A673 (cell line): ENCODE data around the gene CDYL. TPM values are rescaled to one million over a fixed set of nuclear protein-coding genes. Genes with fewer than 3 reads are reported as not detected.

ENCODE experiments used
- BruUV-seq: library from RNA; stranded (reverse); fragments of 400-500 nt; replicated peaks from 2 replicates; lab custom pipeline; 2021; lab: Mats Ljungman, UMichigan
- CTCF ChIA-PET: fragments of 300-600 bp; sonication (Branson Sonifier 250); formaldehyde crosslinking; loops from one replicate; lab custom pipeline; 2022; ENCODE audit warnings: antibody characterized with exemption; lab: Charles Lee
- POLR2A ChIA-PET: fragments of 300-600 bp; sonication (Branson Sonifier 250); formaldehyde crosslinking; loops from one replicate; lab custom pipeline; 2022; ENCODE audit warnings: antibody characterized with exemption; ENCODE audit not compliant: low non-redundant PET; lab: Charles Lee
- DNase-seq: peaks from one replicate; pipeline ENCODE4 v3.0.0-alpha.2; 2015; ENCODE audit warnings: low spot score
- H3K27ac ChIP-seq: fragments of 200-600 bp; sonication (generic); 2 replicates; pipeline ENCODE4 v1.5.1; 2016; ENCODE audit warnings: mixed run types, low read depth, mild to moderate bottlenecking, mixed read lengths, antibody characterized with exemption, low read length; ENCODE audit not compliant: poor library complexity, severe bottlenecking
- H3K27me3 ChIP-seq: fragments of 200-600 bp; sonication (generic); replicated peaks from 2 replicates; pipeline ENCODE4 v1.6.1; 2017; ENCODE audit warnings: mixed run types, low read depth, mild to moderate bottlenecking, mixed read lengths, antibody characterized with exemption, low read length; ENCODE audit not compliant: insufficient read depth, poor library complexity
- H3K36me3 ChIP-seq: fragments of 200-600 bp; sonication (generic); 2 replicates; pipeline ENCODE4 v1.6.1; 2016; ENCODE audit warnings: mixed run types, mild to moderate bottlenecking, mixed read lengths, antibody characterized with exemption, low read length; ENCODE audit not compliant: insufficient read depth, poor library complexity, severe bottlenecking
- H3K4me1 ChIP-seq: fragments of 200-600 bp; sonication (generic); 2 replicates; pipeline ENCODE4 v1.6.1; 2017; ENCODE audit warnings: mixed run types, mild to moderate bottlenecking, mixed read lengths, antibody characterized with exemption, low read length; ENCODE audit not compliant: insufficient read depth, poor library complexity, severe bottlenecking
- H3K4me3 ChIP-seq: fragments of 200-600 bp; sonication (generic); 2 replicates; pipeline ENCODE4 v1.5.1; 2016; ENCODE audit warnings: low read depth, mixed run types, mild to moderate bottlenecking, mixed read lengths, low read length; ENCODE audit not compliant: poor library complexity, severe bottlenecking
- H3K9me3 ChIP-seq: fragments of 200-600 bp; sonication (generic); 2 replicates; pipeline ENCODE4 v1.6.1; 2016; ENCODE audit warnings: mixed run types, low read depth, mild to moderate bottlenecking, mixed read lengths, antibody characterized with exemption, low read length; ENCODE audit not compliant: poor library complexity, severe bottlenecking
- CTCF ChIP-seq: fragments of 300-800, 200-600 bp; sonication (generic); conservative IDR thresholded peaks from 2 replicates; pipeline ENCODE4 v1.5.1; 2017; ENCODE audit warnings: low read depth, mild to moderate bottlenecking, antibody characterized with exemption, low read length, moderate library complexity, mixed read lengths
- EZH2 ChIP-seq: fragments of 200-600 bp; sonication (generic); IDR thresholded peaks from 2 replicates; pipeline ENCODE4 v1.6.1; 2017; ENCODE audit warnings: borderline replicate concordance, low read depth, mild to moderate bottlenecking, mixed read lengths, antibody characterized with exemption, low read length; ENCODE audit not compliant: poor library complexity, severe bottlenecking
- intact Hi-C: fragments of 100-400 bp; cut with micrococcal nuclease; formaldehyde crosslinking; loops from one replicate; pipeline ENCODE4 v1.10.0; 2022; ENCODE audit not compliant: unreplicated experiment
- total RNA-seq: library from RNA; stranded (reverse); gene quantifications from 2 replicates; pipeline ENCODE4 v1.2.3, GENCODE V29; 2021

Gene CDYL
- total RNA-seq, 1 experiment from 2014 or later: 57.6 TPM

GRCh38 chr6:4751823-4752464 is 24.3 kb upstream of the CDYL start:
- ChIA-PET CTCF (no interaction called here), POLR2A (no interaction called here)
- no TSS peak for BruUV-seq
- Histone ChIP-seq H3K27me3 (no peaks in the 10 kb centered on the region), H3K4me1 (no peaks in the 10 kb centered on the region), H3K4me3 (no peak overlapping the region), H3K9me3 (no peaks in the 10 kb centered on the region), H3K27ac (no peak overlapping the region), H3K36me3 (no peaks in the 10 kb centered on the region)
- TF ChIP-seq EZH2: no peak
- no peak for TF ChIP-seq CTCF
- intact Hi-C loops: no loop called here
- DNase-seq: no peak

GRCh38 chr6:4756247-4756646 is 20.0 kb upstream of the CDYL start:
- H3K27me3 ChIP-seq: no peaks in the 10 kb centered on the region
- H3K9me3 ChIP-seq: no peaks in the 10 kb centered on the region
- POLR2A ChIA-PET: no interaction called here
- no TSS peak for BruUV-seq
- DNase-seq: no peak
- CTCF ChIA-PET: no interaction called here
- H3K4me3 ChIP-seq: no peak overlapping the region
- H3K4me1 ChIP-seq: no peaks in the 10 kb centered on the region
- H3K36me3 ChIP-seq: no peaks in the 10 kb centered on the region
- no peak overlapping the region for H3K27ac ChIP-seq
- no peak for TF ChIP-seq EZH2
- no peak for TF ChIP-seq CTCF
- intact Hi-C loops: no loop called here

GRCh38 chr6:4759997-4760396 is 16.2 kb upstream of the CDYL start:
- intact Hi-C loops: no loop called here
- ChIA-PET CTCF (no interaction called here), POLR2A (no interaction called here)
- BruUV-seq: no TSS peak
- Histone ChIP-seq H3K9me3 (no peaks in the 10 kb centered on the region), H3K4me3 (no peak overlapping the region), H3K27me3 (no peaks in the 10 kb centered on the region), H3K27ac (no peak overlapping the region), H3K36me3 (no peaks in the 10 kb centered on the region), H3K4me1 (no peaks in the 10 kb centered on the region)
- TF ChIP-seq EZH2 (no peak), CTCF (no peak)
- DNase-seq: no peak
